Right lung (tissue), 10 donors: ENCODE data around the gene SIGLEC8. TPM values are rescaled to one million over a fixed set of nuclear protein-coding genes. Genes with fewer than 3 reads are reported as not detected.
"Not testable (repeated sequence)": the region's sequence is repeated elsewhere in the genome, so short reads cannot be mapped to it uniquely, and the experiment has no call there.

ENCODE experiments used
- DNase-seq, 2 donors: peaks; one replicate each; pipeline ENCODE4 v3.0.0-alpha.2; 2013
- long read RNA-seq, 8 donors: transcript quantifications; one replicate each; lab custom pipeline, GENCODE V29; 2026
- polyA plus RNA-seq, 5 donors: library from polyadenylated mRNA; unstranded; fragments of 120-200 nt; gene quantifications; one replicate each; pipeline versions ENCODE4 v1.2.1 to v1.2.3, GENCODE V29; 2013; ENCODE audit warnings: inconsistent platforms in 1 of 5, low replicate concordance in 1 of 5; ENCODE audit not compliant: insufficient read length in 5 of 5, insufficient read depth in 1 of 5

Gene SIGLEC8
- polyA plus RNA-seq, result under 1 TPM in 2 of 5 donors, not detected in 3; 0.05 to 0.06 TPM
- long read RNA-seq, donor 1, result 0 reads
- long read RNA-seq, donor 2, result 0 reads
- long read RNA-seq, donor 3, result 0 reads
- long read RNA-seq, donor 4, result 0 reads
- long read RNA-seq, donor 5, result 0 reads
- long read RNA-seq, donor 6, result 0 reads
- long read RNA-seq, donor 7, result 0 reads
- long read RNA-seq, donor 8, result 0 reads

- DNase-seq, result no peak
Observed at GRCh38 chr19:51458051-51458645, at the start of gene SIGLEC8. Gene SIGLEC8 (minus strand): TSS chr19:51458454. CDS start chr19:51458387, 67 bp downstream.

- DNase-seq, result no peak
Observed at GRCh38 chr19:51507640-51508058, 49.4 kb upstream of the SIGLEC8 start.

GRCh38 chr19:51507192-51507591 lies 48.9 kb upstream of the SIGLEC8 start:
- no peak for DNase-seq

GRCh38 chr19:51505904-51506303 lies 47.6 kb upstream of the SIGLEC8 start:
- DNase-seq, result no peak

- DNase-seq, result no peak
Observed at GRCh38 chr19:51503896-51504295, 45.6 kb upstream of the SIGLEC8 start.

- DNase-seq, result no peak
Observed at GRCh38 chr19:51503286-51503817, 45.1 kb upstream of the SIGLEC8 start.

GRCh38 chr19:51501594-51502263 lies 43.5 kb upstream of the SIGLEC8 start, which contains the start of gene SIGLEC12:
Gene SIGLEC12 (minus strand): TSS chr19:51501800. CDS start chr19:51501733, 67 bp downstream.
- no peak for DNase-seq

GRCh38 chr19:51500931-51501330 lies 42.7 kb upstream of the SIGLEC8 start:
- DNase-seq, result not testable (repeated sequence)

- DNase-seq, result no peak
Observed at GRCh38 chr19:51497666-51498065, 39.4 kb upstream of the SIGLEC8 start.

- no peak for DNase-seq
Observed at GRCh38 chr19:51493776-51494175, 35.5 kb upstream of the SIGLEC8 start.

GRCh38 chr19:51491586-51491985 lies 33.3 kb upstream of the SIGLEC8 start:
- DNase-seq, result no peak

GRCh38 chr19:51490676-51491075 lies 32.4 kb upstream of the SIGLEC8 start:
- no peak for DNase-seq

GRCh38 chr19:51489113-51489512 lies 30.9 kb upstream of the SIGLEC8 start:
- no peak for DNase-seq

GRCh38 chr19:51488491-51488890 lies 30.2 kb upstream of the SIGLEC8 start:
- no peak for DNase-seq

- DNase-seq, result no peak
Observed at GRCh38 chr19:51485960-51486660, 27.9 kb upstream of the SIGLEC8 start.

GRCh38 chr19:51480590-51480989 lies 22.3 kb upstream of the SIGLEC8 start:
- peak; percentile 3 to 14 for DNase-seq

GRCh38 chr19:51479531-51480331 lies 21.5 kb upstream of the SIGLEC8 start:
- DNase-seq, result no peak

- DNase-seq, result no peak
Observed at GRCh38 chr19:51478381-51479234, 20.4 kb upstream of the SIGLEC8 start, which contains the start of gene CEACAM18. Gene CEACAM18 (plus strand): TSS chr19:51478539.

- no peak for DNase-seq
Observed at GRCh38 chr19:51477344-51477743, 19.1 kb upstream of the SIGLEC8 start.

- DNase-seq, result no peak
Observed at GRCh38 chr19:51476164-51476563, 17.9 kb upstream of the SIGLEC8 start.
